Activated gamma-delta T cell treated with Interleukin-2 at 50 U/mL for 16 hours (primary cell): ENCODE measurements around the gene AKAP10.
"Not testable (repeated sequence)": the region's sequence is repeated elsewhere in the genome, so short reads cannot be mapped to it uniquely, and the experiment has no call there.

ENCODE experiments used
- DNase-seq: peaks from one replicate; pipeline ENCODE4 v3.0.0-alpha.2; 2020

AKAP10 gene

GRCh38 chr17:19915245-19915978 is 62.2 kb downstream of the AKAP10 start:
- no peak for DNase-seq

GRCh38 chr17:19911033-19911432 is 66.6 kb downstream of the AKAP10 start:
- DNase-seq = no peak

GRCh38 chr17:19909139-19909538 is 68.5 kb downstream of the AKAP10 start:
- DNase-seq = no peak

GRCh38 chr17:19905502-19905901 is 72.1 kb downstream of the AKAP10 start:
- DNase-seq = no peak

- no peak for DNase-seq
These were observed 72.7 kb downstream of the AKAP10 start for GRCh38 chr17:19904924-19905323.

GRCh38 chr17:19904412-19904811 is 73.2 kb downstream of the AKAP10 start:
- no peak for DNase-seq

- no peak for DNase-seq
These were observed 76.8 kb downstream of the AKAP10 start for GRCh38 chr17:19900809-19901208.

GRCh38 chr17:19897903-19898302 is 79.7 kb downstream of the AKAP10 start:
- no peak for DNase-seq

GRCh38 chr17:19897090-19897837 is 80.4 kb downstream of the AKAP10 start:
- no peak for DNase-seq

GRCh38 chr17:19896679-19897078 is 80.9 kb downstream of the AKAP10 start:
- no peak for DNase-seq

GRCh38 chr17:19890554-19890953 is 87.1 kb downstream of the AKAP10 start:
- DNase-seq = not testable (repeated sequence)

GRCh38 chr17:19890001-19890400 is 87.6 kb downstream of the AKAP10 start:
- DNase-seq = not testable (repeated sequence)

GRCh38 chr17:19886116-19886515 is 91.5 kb downstream of the AKAP10 start:
- DNase-seq = no peak

- no peak for DNase-seq
These were observed 94.0 kb downstream of the AKAP10 start for GRCh38 chr17:19883537-19884215.

GRCh38 chr17:19880393-19880792 is 97.2 kb downstream of the AKAP10 start:
- no peak for DNase-seq

GRCh38 chr17:19877364-19877945 is 100.2 kb downstream of the AKAP10 start:
- DNase-seq = no peak

- peak; percentile 45 for DNase-seq
These were observed 101.0 kb downstream of the AKAP10 start for GRCh38 chr17:19876529-19877161.

GRCh38 chr17:19874256-19874655 is 103.4 kb downstream of the AKAP10 start:
- no peak for DNase-seq

GRCh38 chr17:19873346-19873745 is 104.3 kb downstream of the AKAP10 start:
- no peak for DNase-seq

- no peak for DNase-seq
These were observed 109.6 kb downstream of the AKAP10 start for GRCh38 chr17:19868079-19868395.

- DNase-seq = peak; percentile 41
These were observed 110.1 kb downstream of the AKAP10 start, which contains the start of gene ULK2 for GRCh38 chr17:19867329-19868078. Gene ULK2 (minus strand): TSS chr17:19867936. CDS start chr17:19867417, 519 bp downstream.

GRCh38 chr17:19867079-19867328 is 110.6 kb downstream of the AKAP10 start:
- DNase-seq = peak; percentile 37
